ENCODE results near the gene CNTNAP5. TPM values are rescaled to one million over a fixed set of nuclear protein-coding genes. Genes with fewer than 3 reads are reported as not detected.

Gene CNTNAP5
- total RNA-seq, 1 donor from 2014 or later = 0.56 TPM

- H3K4me1 Mint-ChIP-seq = no peaks in the 10 kb centered on the region
Measured at GRCh38 chr2:124666976-124667375, 641.9 kb downstream of the CNTNAP5 start.

GRCh38 chr2:124668161-124668560 lies 643.1 kb downstream of the CNTNAP5 start:
- no peaks in the 10 kb centered on the region for H3K4me1 Mint-ChIP-seq
- H3K27ac Mint-ChIP-seq (ENCODE audit: unreplicated experiment) = no peak overlapping the region

More at GRCh38 chr2:124666976-124667375, 641.9 kb downstream of the CNTNAP5 start:
- Mint-ChIP-seq H3K27ac (ENCODE audit: unreplicated experiment) (no peak overlapping the region), H3K36me3 (ENCODE audit: low read depth) (no peaks in the 10 kb centered on the region), H3K27me3 (ENCODE audit: low read depth) (no peaks in the 10 kb centered on the region), H3K9me3 (peaks cover 3% of the 10 kb centered on the region), H3K4me3 (no peak overlapping the region)
- TF ChIP-seq, protein P1, sequence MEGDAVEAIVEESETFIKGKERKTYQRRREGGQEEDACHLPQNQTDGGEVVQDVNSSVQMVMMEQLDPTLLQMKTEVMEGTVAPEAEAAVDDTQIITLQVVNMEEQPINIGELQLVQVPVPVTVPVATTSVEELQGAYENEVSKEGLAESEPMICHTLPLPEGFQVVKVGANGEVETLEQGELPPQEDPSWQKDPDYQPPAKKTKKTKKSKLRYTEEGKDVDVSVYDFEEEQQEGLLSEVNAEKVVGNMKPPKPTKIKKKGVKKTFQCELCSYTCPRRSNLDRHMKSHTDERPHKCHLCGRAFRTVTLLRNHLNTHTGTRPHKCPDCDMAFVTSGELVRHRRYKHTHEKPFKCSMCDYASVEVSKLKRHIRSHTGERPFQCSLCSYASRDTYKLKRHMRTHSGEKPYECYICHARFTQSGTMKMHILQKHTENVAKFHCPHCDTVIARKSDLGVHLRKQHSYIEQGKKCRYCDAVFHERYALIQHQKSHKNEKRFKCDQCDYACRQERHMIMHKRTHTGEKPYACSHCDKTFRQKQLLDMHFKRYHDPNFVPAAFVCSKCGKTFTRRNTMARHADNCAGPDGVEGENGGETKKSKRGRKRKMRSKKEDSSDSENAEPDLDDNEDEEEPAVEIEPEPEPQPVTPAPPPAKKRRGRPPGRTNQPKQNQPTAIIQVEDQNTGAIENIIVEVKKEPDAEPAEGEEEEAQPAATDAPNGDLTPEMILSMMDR (conservative IDR thresholded peaks at IDR 0.05) = no peak
- DNase-seq (ENCODE audit: low read depth, low spot score) = no peak

DNA sequence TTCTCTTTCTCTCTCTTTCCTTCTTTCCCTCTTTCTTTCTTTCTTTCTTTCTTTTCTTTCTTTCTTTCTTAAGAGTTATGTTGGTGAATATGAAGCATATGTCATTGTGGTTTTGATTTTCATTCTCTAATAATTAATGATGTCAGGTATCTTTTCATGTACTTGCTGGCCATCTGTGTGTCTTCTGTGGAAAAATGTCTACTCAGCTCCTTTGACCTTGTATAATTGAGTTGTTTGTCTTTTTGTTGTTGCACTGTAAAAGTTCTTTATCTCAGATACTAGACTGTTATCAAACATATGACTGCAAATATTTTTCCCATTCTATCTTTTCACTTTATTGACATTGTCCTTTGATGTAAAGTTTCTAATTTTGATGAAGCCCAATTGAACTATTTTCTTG lies 645.1 kb downstream of the CNTNAP5 start:
- Mint-ChIP-seq H3K9me3 (no peaks in the 10 kb centered on the region), H3K27me3 (ENCODE audit: low read depth) (no peaks in the 10 kb centered on the region), H3K4me3 (no peak overlapping the region), H3K36me3 (ENCODE audit: low read depth) (no peaks in the 10 kb centered on the region), H3K27ac (ENCODE audit: unreplicated experiment) (no peak overlapping the region), H3K4me1 (no peaks in the 10 kb centered on the region)
- DNase-seq (ENCODE audit: low read depth, low spot score) = no peak
- TF ChIP-seq, protein P1 (conservative IDR thresholded peaks at IDR 0.05) = no peak

More at GRCh38 chr2:124668161-124668560, 643.1 kb downstream of the CNTNAP5 start:
- H3K9me3 Mint-ChIP-seq = peaks cover 2% of the 10 kb centered on the region
- no peaks in the 10 kb centered on the region for H3K36me3 Mint-ChIP-seq (ENCODE audit: low read depth)
- H3K27me3 Mint-ChIP-seq (ENCODE audit: low read depth) = no peaks in the 10 kb centered on the region
- no peak for DNase-seq (ENCODE audit: low read depth, low spot score)
- TF ChIP-seq, protein P1 (conservative IDR thresholded peaks at IDR 0.05) = no peak
- H3K4me3 Mint-ChIP-seq = no peak overlapping the region

DNA sequence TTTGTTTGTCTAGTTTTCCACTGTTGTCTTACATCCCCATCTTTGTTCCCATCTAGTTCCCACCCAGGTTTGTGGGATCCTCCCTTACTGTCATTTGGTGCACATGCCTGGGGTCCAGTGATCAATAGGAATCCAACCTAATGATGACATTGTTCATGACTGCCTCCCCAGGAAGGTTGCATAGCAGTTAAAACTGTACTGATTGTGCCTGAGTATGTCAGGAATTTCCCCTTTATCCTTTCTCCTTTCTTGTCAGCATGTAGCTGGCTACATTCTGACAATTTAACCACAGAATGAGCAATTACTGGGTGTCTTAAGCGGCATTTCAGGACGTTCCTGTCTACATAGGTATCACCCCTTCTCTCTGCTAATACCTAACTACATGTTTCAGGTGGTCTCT lies 653.0 kb downstream of the CNTNAP5 start:
- Mint-ChIP-seq H3K9me3 (peaks cover 12% of the 10 kb centered on the region), H3K27me3 (ENCODE audit: low read depth) (no peaks in the 10 kb centered on the region), H3K36me3 (ENCODE audit: low read depth) (peaks cover 3% of the 10 kb centered on the region), H3K4me1 (no peaks in the 10 kb centered on the region), H3K4me3 (no peak overlapping the region), H3K27ac (ENCODE audit: unreplicated experiment) (no peak overlapping the region)
- DNase-seq (ENCODE audit: low read depth, low spot score) = no peak
- TF ChIP-seq, protein P1 (conservative IDR thresholded peaks at IDR 0.05) = no peak

DNA sequence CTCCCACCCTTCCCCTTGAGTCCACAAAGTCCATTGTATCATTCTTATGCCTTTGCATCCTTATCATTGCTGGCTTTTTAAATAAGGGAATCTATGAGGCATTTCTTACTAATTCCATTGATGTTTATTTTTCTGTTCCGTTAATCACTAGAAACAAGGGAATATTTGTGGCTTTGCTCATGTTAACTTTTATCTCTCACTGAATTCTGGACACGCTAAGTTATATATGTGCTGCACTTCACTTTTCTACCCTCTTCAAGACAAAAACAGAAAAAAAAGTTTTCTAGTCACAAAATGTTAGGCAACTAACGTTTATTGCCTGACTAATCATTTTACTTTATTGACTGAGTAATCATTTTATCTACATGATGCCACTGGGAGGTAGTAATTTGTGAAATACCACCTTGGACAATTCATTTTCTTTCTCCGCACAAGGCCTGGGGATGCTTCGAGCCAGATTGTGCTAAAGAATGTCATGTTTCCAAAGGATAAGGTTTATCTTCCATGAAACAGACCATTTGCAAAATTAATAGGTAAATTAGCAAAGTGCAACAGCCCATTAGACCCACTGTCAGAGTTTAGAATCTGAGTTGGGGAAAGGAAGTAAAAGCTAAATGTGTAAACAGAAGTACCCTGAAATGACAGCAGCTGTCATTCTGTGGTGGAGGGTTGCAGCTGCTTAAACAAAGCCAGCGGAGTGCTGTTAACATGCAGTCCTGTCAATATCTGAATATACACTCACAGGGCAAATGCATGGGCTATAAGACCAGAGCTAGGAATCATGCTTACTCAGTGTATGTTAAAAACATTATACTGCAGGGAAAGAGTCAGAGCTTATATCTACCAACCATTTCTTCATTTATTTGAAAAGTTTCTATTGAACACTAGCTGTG lies 658.7 kb downstream of the CNTNAP5 start:
- Mint-ChIP-seq H3K36me3 (ENCODE audit: low read depth) (peaks cover 3% of the 10 kb centered on the region), H3K4me3 (no peak overlapping the region), H3K9me3 (peaks cover 9% of the 10 kb centered on the region), H3K4me1 (no peaks in the 10 kb centered on the region), H3K27me3 (ENCODE audit: low read depth) (no peaks in the 10 kb centered on the region), H3K27ac (ENCODE audit: unreplicated experiment) (no peak overlapping the region)
- TF ChIP-seq, protein P1 (conservative IDR thresholded peaks at IDR 0.05) = no peak
- no peak for DNase-seq (ENCODE audit: low read depth, low spot score)
